PC-3 (cell line): ENCODE data around the gene HSD11B1. TPM values are rescaled to one million over a fixed set of nuclear protein-coding genes. Genes with fewer than 3 reads are reported as not detected.

ENCODE experiments used
- ATAC-seq: fragments of 200-7000 bp; cut with Tn5 transposase; 2 replicates; pipeline ENCODE4 v1.9.1; 2020; ENCODE audit warnings: mild to moderate bottlenecking, moderate library complexity
- BruUV-seq: library from RNA; stranded (reverse); fragments of 400-500 nt; replicated peaks from 2 replicates; lab custom pipeline; 2021; lab: Mats Ljungman, UMichigan
- CTCF ChIA-PET: fragments of 300-600 bp; sonication (Branson Sonifier 250); formaldehyde crosslinking; loops from one replicate; lab custom pipeline; 2022; ENCODE audit warnings: antibody characterized with exemption; lab: Charles Lee
- POLR2A ChIA-PET: fragments of 300-600 bp; sonication (Branson Sonifier 250); formaldehyde crosslinking; loops from one replicate; lab custom pipeline; 2022; ENCODE audit warnings: antibody characterized with exemption; ENCODE audit not compliant: unreplicated experiment; lab: Charles Lee
- DNase-seq: peaks from one replicate; pipeline ENCODE4 v3.0.0-alpha.2; 2015
- H2AFZ ChIP-seq: fragments of 300-600 bp; sonication (generic); 2 replicates; pipeline ENCODE4 v1.6.0; 2016; ENCODE audit warnings: antibody characterized with exemption, low read length
- H3F3A ChIP-seq: fragments of 300-600 bp; sonication (generic); one replicate; pipeline ENCODE4 v1.6.0; 2017; ENCODE audit warnings: antibody characterized with exemption, low read length, control low read depth, mild to moderate bottlenecking; ENCODE audit not compliant: unreplicated experiment
- H3K27ac ChIP-seq: fragments of 300-600 bp; sonication (generic); 2 replicates; pipeline ENCODE4 v1.5.1; 2016; ENCODE audit warnings: mild to moderate bottlenecking, low read length
- H3K27me3 ChIP-seq: fragments of 300-600 bp; sonication (generic); 2 replicates; pipeline ENCODE4 v1.6.1; 2016; ENCODE audit warnings: low read length, mixed read lengths
- H3K36me3 ChIP-seq: fragments of 300-600 bp; sonication (generic); 2 replicates; pipeline ENCODE4 v1.6.1; 2016; ENCODE audit warnings: low read depth, mixed run types, low read length, mixed read lengths
- H3K4me1 ChIP-seq: fragments of 300-600 bp; sonication (generic); 2 replicates; pipeline ENCODE4 v1.5.1; 2016; ENCODE audit warnings: low read length; ENCODE audit not compliant: insufficient read depth
- H3K4me2 ChIP-seq: fragments of 300-600 bp; sonication (generic); 2 replicates; pipeline ENCODE4 v1.6.0; 2016; ENCODE audit warnings: low read length
- H3K4me3 ChIP-seq: fragments of 300-600 bp; sonication (generic); 2 replicates; pipeline ENCODE4 v1.5.1; 2016; ENCODE audit warnings: mild to moderate bottlenecking, low read length, mixed read lengths
- H3K79me2 ChIP-seq: fragments of 300-600 bp; sonication (generic); 2 replicates; pipeline ENCODE4 v1.6.1; 2017; ENCODE audit warnings: low read length, mixed read lengths
- H3K9ac ChIP-seq: fragments of 300-600 bp; sonication (generic); 2 replicates; pipeline ENCODE4 v1.6.0; 2016; ENCODE audit warnings: mild to moderate bottlenecking, low read length
- H3K9me2 ChIP-seq: fragments of 300-600 bp; sonication (generic); replicated peaks from 2 replicates; pipeline ENCODE4 v1.6.1; 2016; ENCODE audit warnings: mixed run types, low read length, mixed read lengths
- H3K9me3 ChIP-seq: fragments of 300-600 bp; sonication (generic); 2 replicates; pipeline ENCODE4 v1.6.1; 2016; ENCODE audit warnings: low read length, mixed read lengths
- H4K20me1 ChIP-seq: fragments of 300-600 bp; sonication (generic); 2 replicates; pipeline ENCODE4 v1.6.1; 2016; ENCODE audit warnings: low read length, mixed read lengths
- EZH2 ChIP-seq: fragments of 300-600 bp; sonication (generic); IDR thresholded peaks from one replicate; pipeline ENCODE4 v1.6.1; 2017; ENCODE audit warnings: antibody characterized with exemption, mild to moderate bottlenecking, low read length; ENCODE audit not compliant: unreplicated experiment
- EZH2phosphoT487 ChIP-seq: fragments of 300-600 bp; sonication (generic); IDR thresholded peaks from 2 replicates; pipeline ENCODE4 v1.6.1; 2018; ENCODE audit warnings: mild to moderate bottlenecking, antibody characterized with exemption, low read length, borderline replicate concordance
- intact Hi-C: fragments of 100-400 bp; cut with micrococcal nuclease; formaldehyde crosslinking; loops from 2 replicates; pipeline ENCODE4 v1.9.0; 2023
- total RNA-seq: library from RNA; depleted of rRNA; stranded (reverse); fragments of >200 nt; gene quantifications from 2 replicates; pipeline ENCODE4 v1.2.3, GENCODE V29; 2014
- TF ChIP-seq, protein P1 (sequence below): fragments of 300-600 bp; sonication (generic); conservative IDR thresholded peaks from 2 replicates; pipeline ENCODE4 v1.5.1; 2017; ENCODE audit warnings: antibody characterized with exemption, low read depth, mild to moderate bottlenecking, low read length

HSD11B1 gene
- total RNA-seq, 1 experiment from 2014 or later: not detected

GRCh38 chr1:209748620-209749019, 44.0 kb downstream of the HSD11B1 start:
- no peak overlapping the region for H3K4me2 ChIP-seq
- H2AFZ ChIP-seq: peak overlapping the region; percentile 77; the same call in 1 of the 2 replicates
- CTCF ChIA-PET: interaction anchor here (0.6 kb wide), 1 partner anchor 29 kb away, joined by 4 read pairs; no protein-coding TSS in a partner anchor
- no peak for DNase-seq
- H3K4me1 ChIP-seq: peaks cover 20% of the 10 kb centered on the region
- ATAC-seq: no peak
- POLR2A ChIA-PET: no interaction called here
- no peak overlapping the region for H3K4me3 ChIP-seq
- BruUV-seq: no TSS peak
- H3K27ac ChIP-seq: no peak overlapping the region
- no peaks in the 10 kb centered on the region for H3K9me2 ChIP-seq
- TF ChIP-seq, protein P1, sequence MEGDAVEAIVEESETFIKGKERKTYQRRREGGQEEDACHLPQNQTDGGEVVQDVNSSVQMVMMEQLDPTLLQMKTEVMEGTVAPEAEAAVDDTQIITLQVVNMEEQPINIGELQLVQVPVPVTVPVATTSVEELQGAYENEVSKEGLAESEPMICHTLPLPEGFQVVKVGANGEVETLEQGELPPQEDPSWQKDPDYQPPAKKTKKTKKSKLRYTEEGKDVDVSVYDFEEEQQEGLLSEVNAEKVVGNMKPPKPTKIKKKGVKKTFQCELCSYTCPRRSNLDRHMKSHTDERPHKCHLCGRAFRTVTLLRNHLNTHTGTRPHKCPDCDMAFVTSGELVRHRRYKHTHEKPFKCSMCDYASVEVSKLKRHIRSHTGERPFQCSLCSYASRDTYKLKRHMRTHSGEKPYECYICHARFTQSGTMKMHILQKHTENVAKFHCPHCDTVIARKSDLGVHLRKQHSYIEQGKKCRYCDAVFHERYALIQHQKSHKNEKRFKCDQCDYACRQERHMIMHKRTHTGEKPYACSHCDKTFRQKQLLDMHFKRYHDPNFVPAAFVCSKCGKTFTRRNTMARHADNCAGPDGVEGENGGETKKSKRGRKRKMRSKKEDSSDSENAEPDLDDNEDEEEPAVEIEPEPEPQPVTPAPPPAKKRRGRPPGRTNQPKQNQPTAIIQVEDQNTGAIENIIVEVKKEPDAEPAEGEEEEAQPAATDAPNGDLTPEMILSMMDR: no peak
- TF ChIP-seq EZH2phosphoT487 (no peak), EZH2 (no peak)
- intact Hi-C loops: loop anchor here (5.0 kb wide), 1 partner anchor 121 kb away; no protein-coding TSS in a partner anchor
- H3F3A ChIP-seq: no peaks in the 10 kb centered on the region
- no peaks in the 10 kb centered on the region for H3K27me3 ChIP-seq
- no peaks in the 10 kb centered on the region for H3K9me3 ChIP-seq
- no peaks in the 10 kb centered on the region for H4K20me1 ChIP-seq
- H3K36me3 ChIP-seq: no peaks in the 10 kb centered on the region
- H3K9ac ChIP-seq: no peak overlapping the region
- H3K79me2 ChIP-seq: no peaks in the 10 kb centered on the region

DNA sequence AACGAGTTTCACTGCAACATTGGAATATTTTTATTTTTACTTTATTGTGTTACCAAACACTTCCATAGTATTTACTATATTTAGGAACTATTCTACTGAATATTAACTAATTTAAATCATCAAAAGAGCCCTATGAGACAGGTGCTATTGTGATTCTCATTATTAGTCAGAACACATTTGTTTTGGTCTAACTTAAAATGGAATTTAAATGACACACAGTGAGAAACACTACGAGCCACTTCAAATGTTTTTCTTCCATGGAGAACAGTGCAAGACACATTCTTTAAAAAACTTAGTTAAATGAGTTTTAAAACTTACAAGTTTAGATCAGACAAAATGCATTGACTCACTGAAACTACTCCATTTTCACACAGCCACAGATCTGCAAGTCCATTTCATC, 44.6 kb downstream of the HSD11B1 start:
- H3K9me3 ChIP-seq: no peaks in the 10 kb centered on the region
- no peak overlapping the region for H3K4me2 ChIP-seq
- no peaks in the 10 kb centered on the region for H3K27me3 ChIP-seq
- no peak overlapping the region for H3K4me3 ChIP-seq
- ChIA-PET POLR2A (no interaction called here), CTCF (no interaction called here)
- no peak overlapping the region for H3K27ac ChIP-seq
- no peak for DNase-seq
- no peak overlapping the region for H3K9ac ChIP-seq
- H3K36me3 ChIP-seq: no peaks in the 10 kb centered on the region
- H4K20me1 ChIP-seq: no peaks in the 10 kb centered on the region
- no peaks in the 10 kb centered on the region for H3F3A ChIP-seq
- no TSS peak for BruUV-seq
- H3K4me1 ChIP-seq: peaks cover 19% of the 10 kb centered on the region
- no peaks in the 10 kb centered on the region for H3K79me2 ChIP-seq
- ATAC-seq: no peak
- TF ChIP-seq EZH2phosphoT487 (no peak), EZH2 (no peak)
- TF ChIP-seq, protein P1: no peak
- intact Hi-C loops: loop anchor here (5.0 kb wide), 1 partner anchor 122 kb away; no protein-coding TSS in a partner anchor
- no peaks in the 10 kb centered on the region for H3K9me2 ChIP-seq
- H2AFZ ChIP-seq: 0 out of 2 replicates have a peak overlapping the region, but pooled peaks have one; percentile 3

DNA sequence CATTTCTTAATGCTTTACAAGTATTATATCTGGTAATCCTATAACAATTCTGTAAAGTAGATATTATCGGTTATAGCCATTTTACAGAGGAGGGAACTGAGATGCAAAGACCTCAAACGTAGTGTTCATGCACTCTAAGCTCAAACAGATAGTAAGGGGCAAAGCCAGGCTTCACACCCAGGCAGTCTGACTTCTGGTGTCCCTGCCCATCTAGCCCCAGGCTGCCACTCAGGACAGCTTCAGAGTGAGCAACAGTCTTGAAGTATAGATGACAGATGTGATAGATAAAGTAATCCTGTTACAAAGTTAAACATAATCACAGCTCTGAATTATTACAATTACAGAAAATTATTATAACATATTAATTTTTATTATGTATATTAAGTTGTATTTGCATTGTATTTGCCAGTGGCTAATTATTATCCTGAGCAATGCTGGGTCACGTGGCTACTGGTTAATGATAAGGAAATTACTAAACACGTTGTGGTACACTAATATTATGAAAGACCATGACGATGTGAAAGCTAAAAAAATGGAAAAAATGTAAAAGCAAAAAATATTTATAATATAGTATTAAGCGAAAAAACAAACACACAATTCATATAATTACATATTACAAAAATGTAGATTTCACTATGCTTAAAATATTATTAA, 45.2 kb downstream of the HSD11B1 start:
- Histone ChIP-seq H3K9me2 (no peaks in the 10 kb centered on the region), H3K4me2 (no peak overlapping the region), H3K27me3 (no peaks in the 10 kb centered on the region), H3K4me3 (no peak overlapping the region), H2AFZ (0 out of 2 replicates have a peak overlapping the region, but pooled peaks have one; percentile 3), H3K9ac (no peak overlapping the region), H3K9me3 (no peaks in the 10 kb centered on the region), H3K4me1 (peaks cover 19% of the 10 kb centered on the region), H3K79me2 (no peaks in the 10 kb centered on the region), H4K20me1 (no peaks in the 10 kb centered on the region), H3K36me3 (no peaks in the 10 kb centered on the region), H3F3A (no peaks in the 10 kb centered on the region), H3K27ac (no peak overlapping the region)
- DNase-seq: no peak
- POLR2A ChIA-PET: no interaction called here
- BruUV-seq: no TSS peak
- no peak for ATAC-seq
- CTCF ChIA-PET: no interaction called here
- TF ChIP-seq, protein P1: no peak
- intact Hi-C loops: loop anchor here (5.0 kb wide), 1 partner anchor 122 kb away; no protein-coding TSS in a partner anchor
